GM19035 (cell line): Measurements from ENCODE around the gene F7.

Experiments
- ATAC-seq: cut with Tn5 transposase; IDR thresholded peaks from one replicate; pipeline ENCODE4 v1.9.1; 2021; ENCODE audit not compliant: unreplicated experiment

F7 gene

DNA sequence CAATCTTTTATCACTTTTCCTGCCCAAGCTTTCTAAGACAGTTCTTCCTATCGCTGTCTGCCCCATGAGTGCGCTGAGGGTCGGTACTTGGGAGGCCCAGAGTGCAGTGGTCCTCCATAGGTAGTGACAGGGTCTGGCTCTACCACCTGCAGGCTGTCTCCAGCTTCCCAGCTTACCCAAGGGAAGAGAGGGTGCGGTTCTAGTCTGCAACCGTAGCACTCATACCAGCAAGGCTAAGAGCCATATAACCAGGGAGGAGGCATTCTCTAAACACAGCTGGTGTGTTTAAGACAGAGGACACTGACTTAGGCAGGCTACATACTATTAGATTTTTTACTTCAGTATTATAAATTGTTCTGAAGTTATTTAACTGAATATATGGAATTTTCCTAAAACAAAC lies 61.1 kb downstream of the F7 start:
- no peak for ATAC-seq

DNA sequence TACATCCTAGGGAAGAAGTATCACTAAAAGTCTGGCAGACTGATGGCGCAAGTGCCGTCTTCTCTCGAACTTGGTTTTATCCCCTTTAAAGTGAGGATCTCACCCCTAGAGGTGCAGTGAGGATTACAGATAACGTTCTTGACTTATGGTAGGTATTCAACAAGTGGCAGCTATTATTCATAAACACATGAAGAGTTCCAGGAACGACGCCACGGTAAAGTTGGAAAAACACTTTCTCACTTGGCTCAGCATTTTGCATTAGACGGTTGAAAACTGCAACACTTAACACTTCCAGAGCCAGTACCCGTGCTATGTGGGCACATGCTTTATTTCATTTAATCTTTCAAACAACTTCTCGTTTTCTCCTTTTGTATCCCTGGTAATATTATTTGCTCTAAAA lies 61.6 kb downstream of the F7 start:
- no peak for ATAC-seq

DNA sequence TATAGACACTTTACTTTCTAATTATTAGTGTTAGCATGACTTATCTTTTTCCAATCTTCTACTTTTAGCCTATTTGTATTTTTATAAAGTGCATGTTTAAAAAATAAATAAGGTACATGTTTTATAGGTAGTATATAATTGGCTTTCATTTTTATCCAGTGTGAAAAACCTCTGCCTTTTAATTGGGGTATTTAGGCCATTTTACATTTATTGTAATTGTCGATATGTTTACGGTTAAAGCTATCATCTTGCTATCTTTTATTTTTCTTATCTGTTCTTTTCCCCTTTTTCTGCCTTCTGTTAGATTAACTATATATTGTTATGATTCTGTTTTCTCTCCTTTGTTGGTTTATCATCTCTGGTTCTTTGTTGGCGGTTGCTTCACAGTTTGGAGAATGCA lies 62.0 kb downstream of the F7 start:
- ATAC-seq = no peak

DNA sequence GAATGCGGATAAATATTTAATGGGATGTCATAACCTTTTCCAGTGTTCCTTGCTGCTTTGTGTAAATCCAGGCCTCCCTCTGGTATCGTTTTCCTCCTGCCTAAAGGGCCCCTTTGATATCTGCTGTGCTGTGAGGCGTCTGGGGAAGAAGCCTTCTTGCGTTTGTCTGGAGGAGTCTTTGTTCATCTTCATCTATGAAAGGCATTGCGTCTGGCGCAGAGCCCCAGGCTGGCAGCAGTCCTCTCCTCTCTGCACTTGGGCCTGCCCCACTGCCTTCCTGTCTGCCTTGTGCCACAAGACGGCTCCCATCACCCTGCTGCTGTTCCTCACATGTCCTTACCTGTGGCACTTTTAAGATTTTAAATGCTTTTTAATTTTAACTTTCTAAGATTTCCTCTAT lies 62.6 kb downstream of the F7 start:
- ATAC-seq = no peak

DNA sequence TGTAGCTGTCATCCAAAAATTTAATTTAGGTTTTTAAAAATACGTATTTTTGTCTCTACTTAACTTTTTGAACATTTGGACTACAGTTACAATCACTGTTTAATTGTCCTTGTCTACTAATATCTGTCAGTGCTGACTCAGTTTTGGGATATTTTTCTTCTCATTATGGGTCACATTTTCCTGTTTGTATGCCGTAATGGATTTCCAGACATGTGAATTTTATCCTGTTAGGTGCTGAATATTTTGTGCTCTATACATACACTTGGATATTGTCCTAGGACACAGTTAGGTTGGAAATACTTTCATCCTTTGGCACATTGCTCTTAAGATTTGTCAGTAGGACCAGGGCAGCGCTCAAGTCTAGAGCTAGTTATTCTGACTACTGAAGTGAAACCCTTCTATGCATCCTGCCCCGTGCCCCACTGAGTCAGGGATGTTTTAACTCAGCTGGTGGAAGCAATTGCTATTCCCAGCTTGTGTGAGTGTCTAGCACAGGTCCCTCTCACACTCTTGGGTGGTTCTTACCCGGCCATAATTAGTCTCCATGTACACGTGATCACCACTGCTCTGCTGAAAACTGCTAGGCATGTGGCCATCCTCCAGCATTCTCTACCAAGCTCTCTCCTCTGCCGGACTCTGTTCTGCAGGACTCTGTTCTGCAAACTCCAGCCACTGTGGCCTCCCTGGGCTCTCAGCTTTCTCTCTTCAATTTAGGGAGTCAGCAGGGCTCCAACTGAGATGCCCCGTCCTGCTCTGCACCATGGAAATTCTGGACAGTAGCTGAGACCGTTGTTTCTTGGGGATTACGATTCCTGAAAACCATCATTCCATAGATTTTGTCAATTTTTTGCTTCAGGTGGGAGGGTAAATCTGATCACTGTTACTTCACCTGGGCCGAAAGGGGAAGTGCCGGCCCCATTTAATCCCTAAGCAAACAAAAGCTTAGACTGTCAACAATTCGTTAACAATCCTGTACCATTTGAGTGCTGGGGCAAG lies 64.0 kb downstream of the F7 start:
- ATAC-seq = no peak
